Cardiac atrium fibroblast (primary cell): ENCODE results near the gene DQX1. TPM values are rescaled to one million over a fixed set of nuclear protein-coding genes. Genes with fewer than 3 reads are reported as not detected.

ENCODE experiments used
- total RNA-seq: library from RNA; depleted of rRNA; stranded (reverse); fragments of >200 nt; gene quantifications from 2 replicates; pipeline ENCODE4 v1.2.3, GENCODE V29; 2015

The DQX1 gene
- total RNA-seq = not detected in 2 replicates

GRCh38 chr2:74525717-74526648, at the start of gene DQX1:
TSS of gene DQX1 (minus strand) at chr2:74526231. CDS start at chr2:74525729, 502 bp downstream.

GRCh38 chr2:74553892-74554819, 28.1 kb upstream of the DQX1 start, which contains the start of the genes DOK1 and LOXL3:
TSS of gene DOK1 (plus strand) at chr2:74554720. CDS start at chr2:74554755, 35 bp downstream.
TSS of gene LOXL3 (minus strand) at chr2:74553942. CDS start at chr2:74552634, 1,308 bp downstream.

GRCh38 chr2:74529357-74530238, 3.6 kb upstream of the DQX1 start, which contains the start of the genes AUP1 and HTRA2:
TSS of gene AUP1 (minus strand) at chr2:74529706. CDS start at chr2:74529629, 77 bp downstream.
TSS of gene HTRA2 (plus strand) at chr2:74529933. CDS start at chr2:74530007, 74 bp downstream.

GRCh38 chr2:74514368-74515270, 11.4 kb downstream of the DQX1 start, which contains the start of gene TLX2:
TSS of gene TLX2 (plus strand) at chr2:74514450. CDS start at chr2:74514807, 357 bp downstream.

GRCh38 chr2:74507145-74507925, 18.7 kb downstream of the DQX1 start, which contains the start of gene PCGF1:
TSS of gene PCGF1 (minus strand) at chr2:74507695. CDS start at chr2:74507668, 27 bp downstream.

GRCh38 chr2:74499267-74499939, 26.6 kb downstream of the DQX1 start, which contains the start of gene LBX2:
TSS of gene LBX2 (minus strand) at chr2:74499603. CDS start at chr2:74499537, 66 bp downstream.

GRCh38 chr2:74482801-74483674, 43.0 kb downstream of the DQX1 start, which contains the start of the genes CCDC142 and TTC31:
TSS of gene CCDC142 (minus strand) at chr2:74482998. CDS start at chr2:74482837, 161 bp downstream.
TSS of gene TTC31 (plus strand) at chr2:74483081. CDS start at chr2:74483096, 15 bp downstream.

GRCh38 chr2:74472086-74472944, 53.7 kb downstream of the DQX1 start, which contains the start of gene MRPL53:
TSS of gene MRPL53 (minus strand) at chr2:74472680. CDS start at chr2:74472660, 20 bp downstream.

Other genes starting within 250 kb of the DQX1 start
- under 0.01 and 0.16 TPM in 2 replicates for gene SLC4A5, start 182.8 kb downstream of the DQX1 start, total RNA-seq
- 113 and 118 TPM in 2 replicates for gene DCTN1, start 145.9 kb downstream of the DQX1 start, total RNA-seq
- gene C2orf81, start 104.6 kb downstream of the DQX1 start, total RNA-seq = under 0.01 and 0.49 TPM in 2 replicates
- gene WDR54, start 104.5 kb downstream of the DQX1 start, total RNA-seq = 30.6 and 40.4 TPM in 2 replicates
- gene RTKN, start 84.3 kb downstream of the DQX1 start, total RNA-seq = 14.4 and 17.7 TPM in 2 replicates
- gene INO80B, start 71.1 kb downstream of the DQX1 start, total RNA-seq = 7.5 and 23.3 TPM in 2 replicates
- gene WBP1, start 67.8 kb downstream of the DQX1 start, total RNA-seq = 63.4 and 67.9 TPM in 2 replicates
- gene MOGS, start 60.8 kb downstream of the DQX1 start, total RNA-seq = 78.3 and 84.1 TPM in 2 replicates
- gene MRPL53, start 53.6 kb downstream of the DQX1 start, total RNA-seq = 28.7 and 37.1 TPM in 2 replicates
- gene CCDC142, start 43.2 kb downstream of the DQX1 start, total RNA-seq = 6.0 and 11.0 TPM in 2 replicates
- 16.8 and 20.0 TPM in 2 replicates for gene TTC31, start 43.1 kb downstream of the DQX1 start, total RNA-seq
- gene LBX2, start 26.6 kb downstream of the DQX1 start, total RNA-seq = 1.6 and 2.1 TPM in 2 replicates
- 8.6 and 13.2 TPM in 2 replicates for gene PCGF1, start 18.5 kb downstream of the DQX1 start, total RNA-seq
- not detected in 2 replicates for gene TLX2, start 11.8 kb downstream of the DQX1 start, total RNA-seq
- 77.1 and 80.5 TPM in 2 replicates for gene AUP1, start 3.5 kb upstream of the DQX1 start, total RNA-seq
- 10.9 and 32.0 TPM in 2 replicates for gene HTRA2, start 3.7 kb upstream of the DQX1 start, total RNA-seq
- gene LOXL3, start 27.7 kb upstream of the DQX1 start, total RNA-seq = 76.8 and 97.7 TPM in 2 replicates
- gene DOK1, start 28.5 kb upstream of the DQX1 start, total RNA-seq = 27.6 and 30.6 TPM in 2 replicates
- gene M1AP, start 122.1 kb upstream of the DQX1 start, total RNA-seq = not detected in 2 replicates
- gene SEMA4F, start 128.0 kb upstream of the DQX1 start, total RNA-seq = 7.0 and 9.9 TPM in 2 replicates